Esophagus muscularis mucosa (tissue), 4 donors: ENCODE results near the gene EDEM1.

Experiments used
- CTCF ChIP-seq, 3 experiments: fragments of 200-600 bp in 2 of 3; fragments of 450-650 bp in 1 of 3; sonication (generic) in 2 of 3; IDR thresholded peaks; one replicate each; pipeline ENCODE4 v1.5.1; 2017 to 2019; ENCODE audit warnings: antibody characterized with exemption in 3 of 3, mild to moderate bottlenecking in 2 of 3, moderate library complexity in 1 of 3
- EP300 ChIP-seq: sonication (generic); formaldehyde crosslinking; IDR thresholded peaks from one replicate; pipeline ENCODE4 v1.6.1; 2017; ENCODE audit warnings: antibody characterized with exemption
- POLR2A ChIP-seq: fragments of 450-650 bp; IDR thresholded peaks from one replicate; pipeline ENCODE4 v1.6.1; 2017; ENCODE audit warnings: antibody characterized with exemption, moderate library complexity, mild to moderate bottlenecking, low read depth
- POLR2AphosphoS5 ChIP-seq, 2 donors: sonication (generic); formaldehyde crosslinking; IDR thresholded peaks; one replicate each; pipeline ENCODE4 v1.6.1; 2017; ENCODE audit warnings: antibody characterized with exemption in 2 of 2

- TF ChIP-seq POLR2A (no peak), CTCF (IDR thresholded peaks at IDR 0.05) (no peak), POLR2AphosphoS5 (IDR thresholded peaks at IDR 0.05) (no peak), EP300 (no peak)
Observed at GRCh38 chr3:5240740-5241139, 53.2 kb downstream of the EDEM1 start.
